Activated T-helper 17 cell treated with anti-CD3 and anti-CD28 coated beads, Interleukin-2, amount 50 U/mL, for 72 hours (primary cell): Measurements from ENCODE around the gene ZNF668. TPM values are rescaled to one million over a fixed set of nuclear protein-coding genes. Genes with fewer than 3 reads are reported as not detected.

Experiments used
- total RNA-seq, 2 donors: library from RNA; stranded (reverse); gene quantifications; one replicate each; pipeline ENCODE4 v1.2.3, GENCODE V29; 2022

Gene ZNF668
- total RNA-seq, 2 donors from 2014 or later = 15.1 to 19.4 TPM

Other genes starting within 250 kb of the ZNF668 start
- 10 to 100 TPM; 34.1 to 39.3 TPM for gene BCL7C, start 180.2 kb downstream of the ZNF668 start, total RNA-seq
- gene CTF1, start 177.6 kb downstream of the ZNF668 start, total RNA-seq = under 1 TPM; 0.15 to 0.26 TPM
- gene FBXL19, start 150.7 kb downstream of the ZNF668 start, total RNA-seq = 10 to 100 TPM; 32.2 to 40.7 TPM
- gene ORAI3, start 125.2 kb downstream of the ZNF668 start, total RNA-seq = 10 to 100 TPM; 12.4 to 25.8 TPM
- gene SETD1A, start 116.5 kb downstream of the ZNF668 start, total RNA-seq = 10 to 100 TPM; 27.5 to 33.7 TPM
- 1 to 10 TPM; 8.8 TPM for gene HSD3B7, start 89.0 kb downstream of the ZNF668 start, total RNA-seq
- under 1 TPM; 0.17 to 0.95 TPM for gene STX1B, start 63.6 kb downstream of the ZNF668 start, total RNA-seq
- 10 to 100 TPM; 49.4 to 76.9 TPM for gene STX4, start 40.7 kb downstream of the ZNF668 start, total RNA-seq
- gene ZNF646, start 182 bp upstream of the ZNF668 start, total RNA-seq = 10 to 100 TPM; 19.6 to 29.7 TPM
- gene PRSS53, start 14.7 kb upstream of the ZNF668 start, total RNA-seq = 10 to 100 TPM in 1 of 2 donors, 1 to 10 TPM in 1; 4.5 to 17.3 TPM
- gene VKORC1, start 20.6 kb upstream of the ZNF668 start, total RNA-seq = 100 to 1,000 TPM in 1 of 2 donors, 10 to 100 TPM in 1; 75.3 to 107 TPM
- 10 to 100 TPM; 48.6 to 98.3 TPM for gene BCKDK, start 34.1 kb upstream of the ZNF668 start, total RNA-seq
- 10 to 100 TPM; 49.7 to 50.2 TPM for gene KAT8, start 43.4 kb upstream of the ZNF668 start, total RNA-seq
- gene PRSS8, start 61.5 kb upstream of the ZNF668 start, total RNA-seq = not detected
- gene PRSS36, start 75.8 kb upstream of the ZNF668 start, total RNA-seq = 1 to 10 TPM; 1.1 TPM
- 100 to 1,000 TPM; 425 to 686 TPM for gene FUS, start 105.9 kb upstream of the ZNF668 start, total RNA-seq
- 10 to 100 TPM in 1 of 2 donors, 1 to 10 TPM in 1; 9.6 to 25.6 TPM for gene PYCARD, start 128.5 kb upstream of the ZNF668 start, total RNA-seq
- gene TRIM72, start 139.9 kb upstream of the ZNF668 start, total RNA-seq = under 1 TPM in 1 of 2 donors, not detected in 1; 0.08 TPM
- under 1 TPM in 1 of 2 donors, not detected in 1; 0.61 TPM for gene PYDC1, start 142.9 kb upstream of the ZNF668 start, total RNA-seq
- gene ITGAM, start 185.7 kb upstream of the ZNF668 start, total RNA-seq = 1 to 10 TPM; 4.9 to 6.4 TPM